ENCODE results near the gene HSPA1L.

Gene HSPA1L

GRCh38 chr6:31831350-31832215 lies 16.5 kb upstream of the HSPA1L start (continued):
- peak; percentile 62 for TF ChIP-seq ZFHX2 (tag by site-specific recombination; conservative IDR thresholded peaks at IDR 0.05)
- no peak for TF ChIP-seq ZNF837 (tag by site-specific recombination; IDR thresholded peaks at IDR 0.05)
- 0 out of 2 replicates have a peak, but pooled peaks have one; percentile 20 for TF ChIP-seq INSM2 (tag by site-specific recombination; IDR thresholded peaks at IDR 0.05)

GRCh38 chr6:31830886-31831335 lies 15.8 kb upstream of the HSPA1L start:
- H3K27ac ChIP-seq (ENCODE audit: extremely low read depth, low read depth, low read length), result peak overlapping the region; percentile 32; the same call in 1 of the 2 replicates
- peaks cover 1 to 25% of the 10 kb centered on the region in 2 experiments; a peak in 2 of 3 replicates for H3K36me3 ChIP-seq (ENCODE audit: control insufficient read depth in 2 of 2, insufficient read depth in 1 of 2, low read length in 2 of 2)
- peak overlapping the region; percentile 64 for H3K4me3 ChIP-seq (ENCODE audit: low read depth, low read length)
- ChIA-PET CTCF (interaction anchor here (0.6 to 4.4 kb wide), 19 partner anchors 13 to 1243 kb away, joined by 3 to 18 read pairs (median 6); partner anchors contain the start of genes C6orf47, CLIC1, EHMT2 and HLA-DPA1), POLR2A (interaction anchor here (0.6 to 8.1 kb wide), 20 partner anchors 12 to 297 kb away, joined by 3 to 93 read pairs (median 7); partner anchors contain the start of genes ATF6B, BAG6, CLIC1 and DDX39B)
- H3K9me3 ChIP-seq (ENCODE audit: control insufficient read depth, insufficient read depth, low read depth, low read length), result no peaks in the 10 kb centered on the region
- TF ChIP-seq SP7 (tag by site-specific recombination; IDR thresholded peaks at IDR 0.05) (no peak), ZNF37A (tag by site-specific recombination; IDR thresholded peaks at IDR 0.05) (no peak), ZNF23 (tag by site-specific recombination; IDR thresholded peaks at IDR 0.05; ENCODE audit: borderline replicate concordance) (no peak), ZNF311 (tag by site-specific recombination; IDR thresholded peaks at IDR 0.05; ENCODE audit: borderline replicate concordance) (no peak), KLF8 (tag by site-specific recombination; IDR thresholded peaks at IDR 0.05) (no peak), ZNF2 (tag by site-specific recombination; IDR thresholded peaks at IDR 0.05) (no peak), ZNF394 (tag by site-specific recombination; IDR thresholded peaks at IDR 0.05; ENCODE audit: borderline replicate concordance) (0 out of 2 replicates have a peak, but pooled peaks have one; percentile 2), MZF1 (tag by site-specific recombination; IDR thresholded peaks at IDR 0.05; ENCODE audit: borderline replicate concordance) (peak; percentile 79)
- H3K4me1 ChIP-seq (ENCODE audit: control insufficient read depth, insufficient read depth, low read length), result no peaks in the 10 kb centered on the region

GRCh38 chr6:31829633-31830283 lies 14.7 kb upstream of the HSPA1L start:
- Histone ChIP-seq H3K4me3 (ENCODE audit: low read depth, low read length) (peak overlapping the region; percentile 64), H3K9me3 (ENCODE audit: control insufficient read depth, insufficient read depth, low read depth, low read length) (no peaks in the 10 kb centered on the region), H3K27ac (ENCODE audit: extremely low read depth, low read depth, low read length) (peak overlapping the region; percentile 72), H3K36me3 (ENCODE audit: control insufficient read depth in 2 of 2, insufficient read depth in 1 of 2, low read length in 2 of 2) (peaks cover 0 to 24% of the 10 kb centered on the region in 2 experiments; a peak in 2 of 3 replicates), H3K4me1 (ENCODE audit: control insufficient read depth, insufficient read depth, low read length) (no peaks in the 10 kb centered on the region)
- POLR2A ChIA-PET, result interaction anchor here (0.6 to 8.1 kb wide), 31 partner anchors 8 to 1052 kb away, joined by 3 to 93 read pairs (median 6); partner anchors contain the start of genes BAG6, CLIC1, DDX39B and GPANK1
- CTCF ChIA-PET, result interaction anchor here (0.6 to 4.4 kb wide), 23 partner anchors 15 to 416 kb away, joined by 3 to 18 read pairs (median 4); partner anchors contain the start of genes CLIC1, LSM2, LY6G5C and VARS1
- TF ChIP-seq ZNF626 (tag by site-specific recombination; IDR thresholded peaks at IDR 0.05) (no peak), SP7 (tag by site-specific recombination; IDR thresholded peaks at IDR 0.05) (peak; percentile 68; the same call in 1 of the 2 replicates), ZBTB17 (tag by site-specific recombination; IDR thresholded peaks at IDR 0.05) (peak; percentile 41), ZNF362 (tag by site-specific recombination; IDR thresholded peaks at IDR 0.05) (peak; percentile 69), BCL11B (tag by site-specific recombination; IDR thresholded peaks at IDR 0.05; ENCODE audit: low read depth) (peak; percentile 94), ZNF280C (tag by site-specific recombination; IDR thresholded peaks at IDR 0.05) (no peak), PRDM10 (tag by site-specific recombination; IDR thresholded peaks at IDR 0.05) (peak; percentile 97), ZBTB20 (tag by site-specific recombination; IDR thresholded peaks at IDR 0.05) (peak; percentile 31; the same call in 1 of the 2 replicates)

All from HEK293 (cell line).